H1 (cell line): ENCODE results near the gene TFAP2A. TPM values are rescaled to one million over a fixed set of nuclear protein-coding genes. Genes with fewer than 3 reads are reported as not detected.
A peak's percentile ranks its signal among the peaks of the same experiment; 100 is the strongest.

Experiments
- CTCF ChIA-PET: fragments of 300-600 bp; sonication (Branson Sonifier 250); formaldehyde crosslinking; loops from one replicate; lab custom pipeline; 2021; ENCODE audit not compliant: partially characterized antibody; lab: Charles Lee
- POLR2A ChIA-PET: fragments of 300-600 bp; sonication (Branson Sonifier 250); formaldehyde crosslinking; loops from one replicate; lab custom pipeline; 2021; ENCODE audit warnings: inconsistent platforms; ENCODE audit not compliant: partially characterized antibody; lab: Charles Lee
- DNase-seq, 2 experiments: peaks; one replicate each; pipeline versions ENCODE4 v3.0.0 to v3.0.0-alpha.2; 2010 to 2022; ENCODE audit warnings: low spot score in 2 of 2, low read depth in 1 of 2, mixed read lengths in 1 of 2
- FAIRE-seq: peaks from 2 replicates; lab custom pipeline; 2011; peaks lifted over from hg19 to GRCh38; lab: Jason Lieb, UNC
- H2AFZ ChIP-seq: 2 replicates; pipeline ENCODE4 v1.8.1; 2012; ENCODE audit warnings: low read length, inconsistent platforms
- H2AK5ac ChIP-seq: 2 replicates; pipeline ENCODE4 v1.6.1; 2013; ENCODE audit warnings: low read depth, low read length
- H2BK120ac ChIP-seq: replicated peaks from 2 replicates; pipeline ENCODE3; 2013; ENCODE audit warnings: low read depth, low read length, inconsistent platforms
- H2BK12ac ChIP-seq: 2 replicates; pipeline ENCODE4 v1.6.1; 2013; ENCODE audit warnings: low read depth, low read length
- H2BK15ac ChIP-seq: 2 replicates; pipeline ENCODE4 v1.6.1; 2013; ENCODE audit warnings: low read length
- H2BK20ac ChIP-seq: 2 replicates; pipeline ENCODE4 v1.6.1; 2013; ENCODE audit warnings: low read length
- H2BK5ac ChIP-seq: 2 replicates; pipeline ENCODE4 v1.6.1; 2013; ENCODE audit warnings: low read depth, low read length
- H3K14ac ChIP-seq: 2 replicates; pipeline ENCODE4 v1.6.1; 2013; ENCODE audit warnings: inconsistent platforms; ENCODE audit not compliant: insufficient read length
- H3K18ac ChIP-seq: 2 replicates; pipeline ENCODE4 v1.6.1; 2013; ENCODE audit warnings: low read length; ENCODE audit errors: extremely low read depth
- H3K23ac ChIP-seq: 2 replicates; pipeline ENCODE4 v1.6.1; 2013; ENCODE audit warnings: inconsistent platforms; ENCODE audit not compliant: insufficient read length
- H3K23me2 ChIP-seq: 2 replicates; pipeline ENCODE4 v1.6.1; 2013; ENCODE audit warnings: low read depth, low read length
- H3K27ac ChIP-seq: 2 replicates; pipeline ENCODE4 v1.6.1; 2011; ENCODE audit warnings: low read depth, low read length, inconsistent platforms
- H3K27me3 ChIP-seq, 4 experiments: replicated peaks in 1 of 4; 1 replicate in 1 of 4; 2 replicates in 3 of 4; pipeline versions ENCODE4 v1.6.1 to v1.8.1; 2011 to 2013; ENCODE audit warnings: low read length in 3 of 4, mild to moderate bottlenecking in 3 of 4, inconsistent platforms in 2 of 4, mixed read lengths in 2 of 4, moderate library complexity in 1 of 4; ENCODE audit not compliant: control insufficient read depth in 3 of 4, insufficient read depth in 3 of 4; ENCODE audit errors: extremely low read depth in 1 of 4
- H3K36me3 ChIP-seq, 4 experiments: 2 replicates each; pipeline versions ENCODE4 v1.6.1 to v1.8.1; 2011 to 2013; ENCODE audit warnings: mild to moderate bottlenecking in 4 of 4, low read length in 3 of 4, moderate library complexity in 2 of 4, control low read depth in 1 of 4, inconsistent platforms in 1 of 4; ENCODE audit not compliant: insufficient read depth in 4 of 4, control insufficient read depth in 2 of 4
- H3K4ac ChIP-seq: replicated peaks from 2 replicates; pipeline ENCODE3; 2013; ENCODE audit warnings: low read length, low read depth, mixed read lengths, inconsistent platforms; ENCODE audit not compliant: insufficient read length
- H3K4me1 ChIP-seq, 4 experiments: replicated peaks in 1 of 4; 1 replicate in 1 of 4; 2 replicates in 3 of 4; pipeline versions ENCODE4 v1.6.1 to v1.8.1; 2011 to 2013; ENCODE audit warnings: low read length in 3 of 4, inconsistent platforms in 2 of 4, mixed read lengths in 1 of 4; ENCODE audit not compliant: insufficient read depth in 4 of 4, control insufficient read depth in 3 of 4
- H3K4me2 ChIP-seq, 2 experiments: 2 replicates each; pipeline versions ENCODE4 v1.6.1 to v1.8.1; 2011 to 2013; ENCODE audit warnings: low read depth in 2 of 2, low read length in 2 of 2, control low read depth in 1 of 2, inconsistent platforms in 1 of 2, mild to moderate bottlenecking in 1 of 2; ENCODE audit not compliant: insufficient read depth in 1 of 2
- H3K4me3 ChIP-seq, 4 experiments: fragments of 200-600, 300-600 bp in 1 of 4; sonication (generic), shearing (Covaris generic), sonication (Bioruptor Twin) in 1 of 4; 2 replicates each; pipeline versions ENCODE4 v1.5.1 to v1.8.1; 2011 to 2016; ENCODE audit warnings: low read length in 4 of 4, low read depth in 3 of 4, control low read depth in 2 of 4, inconsistent platforms in 2 of 4, mild to moderate bottlenecking in 2 of 4, mixed read lengths in 1 of 4, moderate library complexity in 1 of 4; ENCODE audit not compliant: insufficient read depth in 2 of 4; ENCODE audit errors: extremely low read depth in 1 of 4
- H3K56ac ChIP-seq: replicated peaks from 2 replicates; pipeline ENCODE3; 2013; ENCODE audit warnings: low read depth, mild to moderate bottlenecking, mixed read lengths, low read length, inconsistent platforms; ENCODE audit not compliant: insufficient read length
- H3K79me1 ChIP-seq: 2 replicates; pipeline ENCODE4 v1.6.1; 2013; ENCODE audit warnings: low read depth, low read length, control low read depth
- H3K79me2 ChIP-seq, 2 experiments: 2 replicates each; pipeline versions ENCODE4 v1.6.1 to v1.8.1; 2012 to 2013; ENCODE audit warnings: low read length in 2 of 2, mild to moderate bottlenecking in 2 of 2, inconsistent platforms in 1 of 2; ENCODE audit not compliant: insufficient read depth in 2 of 2, control insufficient read depth in 1 of 2
- H3K9ac ChIP-seq, 4 experiments: replicated peaks in 1 of 4; 1 replicate in 1 of 4; 2 replicates in 3 of 4; pipeline versions ENCODE4 v1.6.1 to v1.8.1; 2011 to 2013; ENCODE audit warnings: low read depth in 3 of 4, low read length in 3 of 4, control low read depth in 2 of 4, mild to moderate bottlenecking in 2 of 4, moderate library complexity in 2 of 4, inconsistent platforms in 1 of 4; ENCODE audit errors: extremely low read depth in 1 of 4
- H3K9me3 ChIP-seq, 2 experiments: 2 replicates each; pipeline versions ENCODE4 v1.6.1 to v1.8.1; 2012 to 2013; ENCODE audit warnings: mild to moderate bottlenecking in 2 of 2, moderate library complexity in 2 of 2, control low read depth in 1 of 2, inconsistent platforms in 1 of 2, low read depth in 1 of 2, low read length in 1 of 2, mixed read lengths in 1 of 2; ENCODE audit not compliant: insufficient read depth in 2 of 2
- H4K20me1 ChIP-seq, 2 experiments: replicated peaks in 1 of 2; 2 replicates each; pipeline versions ENCODE3 to v1.8.1; 2011 to 2013; ENCODE audit warnings: inconsistent platforms in 2 of 2, low read length in 2 of 2, mild to moderate bottlenecking in 1 of 2; ENCODE audit not compliant: insufficient read depth in 2 of 2, control insufficient read depth in 1 of 2
- H4K5ac ChIP-seq: 2 replicates; pipeline ENCODE4 v1.6.1; 2013; ENCODE audit warnings: low read length, low read depth, mixed read lengths, inconsistent platforms; ENCODE audit not compliant: insufficient read length
- H4K8ac ChIP-seq: 2 replicates; pipeline ENCODE4 v1.8.0; 2013; ENCODE audit warnings: mild to moderate bottlenecking, moderate library complexity, low read length, inconsistent platforms; ENCODE audit not compliant: insufficient read depth; ENCODE audit errors: extremely low read depth
- H4K91ac ChIP-seq: replicated peaks from 2 replicates; pipeline ENCODE3; 2013; ENCODE audit warnings: low read length, mixed read lengths, inconsistent platforms; ENCODE audit not compliant: insufficient read length
- CREB1 ChIP-seq: IDR thresholded peaks from 2 replicates; pipeline ENCODE4 v1.6.1; 2012; ENCODE audit warnings: inconsistent platforms
- E2F6 ChIP-seq: IDR thresholded peaks from 2 replicates; pipeline ENCODE4 v1.6.1; 2012; ENCODE audit warnings: inconsistent platforms
- EP300 ChIP-seq, 2 experiments: IDR thresholded peaks; 1 replicate in 1 of 2; 2 replicates in 1 of 2; pipeline ENCODE4 v1.6.1; 2011 to 2012; ENCODE audit warnings: low read depth in 2 of 2, low read length in 2 of 2, mild to moderate bottlenecking in 2 of 2, borderline replicate concordance in 1 of 2, inconsistent platforms in 1 of 2, moderate library complexity in 1 of 2
- KDM4A ChIP-seq: IDR thresholded peaks from one replicate; pipeline ENCODE4 v1.7.1; 2012; ENCODE audit warnings: low read depth, mild to moderate bottlenecking, moderate library complexity, low read length, inconsistent platforms; ENCODE audit not compliant: severe bottlenecking
- MAX ChIP-seq: IDR thresholded peaks from 2 replicates; pipeline ENCODE4 v1.6.1; 2012; ENCODE audit warnings: inconsistent platforms
- RNF2 ChIP-seq: fragments of 200-900, 300-1000 bp; sonication (generic); IDR thresholded peaks from 2 replicates; pipeline ENCODE4 v1.7.1; 2016; ENCODE audit warnings: borderline replicate concordance, low read depth, mild to moderate bottlenecking, antibody characterized with exemption, low read length; ENCODE audit not compliant: poor library complexity, severe bottlenecking; ENCODE audit errors: missing control alignments
- TAF1 ChIP-seq: IDR thresholded peaks from 2 replicates; pipeline ENCODE4 v1.6.1; 2011; ENCODE audit warnings: mild to moderate bottlenecking, low read depth, low read length
- WGBS, 2 experiments: shearing (Covaris generic) in 1 of 2; methylation state at CpG; one replicate each; pipeline versions ENCODE4 v1.1.6 to v1.1.7; 2013 to 2015; ENCODE audit warnings: low lambda C conversion rate in 2 of 2, mixed read lengths in 2 of 2, inconsistent platforms in 1 of 2, low coverage in 1 of 2, missing lambda C conversion rate in 1 of 2; ENCODE audit not compliant: insufficient replicate concordance in 2 of 2, insufficient coverage in 1 of 2, insufficient read length in 1 of 2; ENCODE audit errors: extremely low coverage in 1 of 2, missing lambda C conversion rate in 1 of 2; 5-methylcytosine and 5-hydroxymethylcytosine counted together
- polyA plus RNA-seq, 7 experiments: library from polyadenylated mRNA; depleted of rRNA in 3 of 7; stranded (reverse) in 5 of 7; unstranded in 2 of 7; fragments of >200 nt in 5 of 7; fragments of 200-250 nt in 2 of 7; gene quantifications; 1 replicate in 5 of 7; 2 replicates in 1 of 7; 4 replicates in 1 of 7; pipeline versions ENCODE4 v1.2.1 to v1.2.3, GENCODE V29; 2011 to 2013; ENCODE audit warnings: missing spikeins in 2 of 7, mixed read lengths in 2 of 7
- total RNA-seq: library from RNA; stranded (reverse); fragmentation: NEBNext Ultra II Directional; extraction: Animal tissue kit (Norgen Biotek cat#: 25700); gene quantifications from 2 replicates; pipeline ENCODE4 v1.2.1, GENCODE V29; 2021

The TFAP2A gene
- total and polyA plus RNA-seq, 2 of the 8 experiments (the other 6 are each of a cell fraction or from before 2014, with no cell fraction given) = 0.23 TPM; not detected in 1

- Histone ChIP-seq H3K27ac (no peak overlapping the region), H4K5ac (no peak overlapping the region), H2BK15ac (no peak overlapping the region), H2BK20ac (no peak overlapping the region), H3K79me2 (no peaks in the 10 kb centered on the region), H3K9me3 (no peaks in the 10 kb centered on the region), H3K4ac (no peak overlapping the region), H2BK120ac (no peak overlapping the region), H4K91ac (no peak overlapping the region), H2AK5ac (no peak overlapping the region), H3K23me2 (no peaks in the 10 kb centered on the region; the same call in 1 of the 2 replicates), H2BK5ac (no peak overlapping the region), H3K18ac (no peak overlapping the region), H3K79me1 (no peaks in the 10 kb centered on the region), H3K27me3 (peaks cover 55 to 69% (median 63%) of the 10 kb centered on the region in 4 experiments), H3K9ac (no peak overlapping the region), H3K14ac (no peak overlapping the region), H3K4me1 (peaks cover 8 to 32% (median 19%) of the 10 kb centered on the region in 4 experiments), H2AFZ (no peak overlapping the region; the same call in 1 of the 2 replicates), H2BK12ac (no peak overlapping the region), H3K4me3 (peak overlapping the region in 3 of 4 experiments; percentile 9 to 46 (median 26); a peak in 5 of 8 replicates), H3K36me3 (peaks cover 0 to 3% (median 0%) of the 10 kb centered on the region in 4 experiments; a peak in 1 of 8 replicates), H3K56ac (no peak overlapping the region), H4K8ac (no peak overlapping the region), H3K23ac (no peak overlapping the region), H4K20me1 (peaks cover 4 to 8% of the 10 kb centered on the region in 2 experiments), H3K4me2 (peak overlapping the region; percentile 65 to 83)
- CTCF ChIA-PET = interaction anchor here (0.6 to 17.2 kb wide), 16 partner anchors 10 to 276 kb away, joined by 3 to 365 read pairs (median 4); partner anchors contain the start of gene TFAP2A
- FAIRE-seq (no peak), DNase-seq (peak in 1 of 2 experiments; percentile 81)
- WGBS, 2 experiments = 3% methylated on average over 26 of the region's 34 CpGs; no CpG with 5 or more reads in 1 of the 2 experiments
- POLR2A ChIA-PET = no interaction called here
- peak; percentile 43 for TF ChIP-seq RNF2
- TF ChIP-seq EP300 (IDR thresholded peaks at IDR 0.05; ENCODE audit: borderline replicate concordance in 1 of 2, low read depth in 2 of 2, low read length in 2 of 2) = peak in 1 of 2 experiments; percentile 32; a peak in 1 of 3 replicates
- peak; percentile 87 for TF ChIP-seq E2F6
- peak; percentile 35 for TF ChIP-seq KDM4A
- TF ChIP-seq MAX = peak; percentile 73
- no peak for TF ChIP-seq TAF1
- TF ChIP-seq CREB1 = no peak
Observed at GRCh38 chr6:10381133-10381829, 33.6 kb downstream of the TFAP2A start.
